ENCODE results near the gene SOD3. TPM values are rescaled to one million over a fixed set of nuclear protein-coding genes. Genes with fewer than 3 reads are reported as not detected.

The SOD3 gene, protein sequence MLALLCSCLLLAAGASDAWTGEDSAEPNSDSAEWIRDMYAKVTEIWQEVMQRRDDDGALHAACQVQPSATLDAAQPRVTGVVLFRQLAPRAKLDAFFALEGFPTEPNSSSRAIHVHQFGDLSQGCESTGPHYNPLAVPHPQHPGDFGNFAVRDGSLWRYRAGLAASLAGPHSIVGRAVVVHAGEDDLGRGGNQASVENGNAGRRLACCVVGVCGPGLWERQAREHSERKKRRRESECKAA
- total RNA-seq: 18.9 and 69.4 TPM in 2 replicates

DNA sequence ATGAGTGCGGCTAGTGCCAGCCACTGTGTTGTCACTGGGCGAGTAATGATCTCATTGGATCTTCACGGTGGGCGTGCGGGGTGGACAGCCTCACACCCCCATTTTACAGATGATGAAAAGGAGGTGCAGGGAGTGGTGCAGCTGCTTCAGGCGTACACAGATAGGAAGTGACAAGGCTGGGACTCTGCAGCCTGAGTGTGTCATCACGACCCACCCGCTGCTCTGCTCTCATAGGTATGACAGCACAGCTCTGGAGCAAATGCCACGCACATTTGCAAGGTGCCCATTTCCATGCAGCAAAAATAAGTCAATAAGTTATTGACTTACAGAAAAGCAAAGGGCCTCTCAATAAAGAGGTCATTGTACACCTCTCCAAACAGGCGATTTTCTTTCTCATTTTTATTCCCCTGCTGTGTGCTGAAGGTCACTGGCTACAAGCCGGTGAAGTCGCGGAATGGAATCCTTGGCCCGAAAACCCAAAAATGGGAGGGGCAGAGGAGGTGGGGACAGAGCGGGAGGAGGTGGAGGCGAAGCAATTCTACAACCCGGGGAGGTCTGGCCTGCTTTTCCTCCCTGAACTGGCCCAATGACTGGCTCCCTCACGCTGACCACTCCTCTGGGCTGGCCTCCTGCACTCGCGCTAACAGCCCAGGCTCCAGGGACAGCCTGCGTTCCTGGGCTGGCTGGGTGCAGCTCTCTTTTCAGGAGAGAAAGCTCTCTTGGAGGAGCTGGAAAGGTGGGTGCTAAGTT, at the start of gene SOD3:
Gene SOD3 (plus strand): TSS at position 658 of the 750 bp plus-strand sequence. CDS start 3,949 bp downstream, outside the sequence.

Small RNA genes within 50 kb of the gene (small RNA-seq; reads per million reads assigned to genes)
- not detected for gene AC006390.1 (ENCODE audit: low replicate concordance)

Other genes starting within 250 kb of the SOD3 start
- gene DHX15, start 211.0 kb upstream of the SOD3 start, total RNA-seq: 124 and 195 TPM in 2 replicates
- 7.3 and 15.1 TPM in 2 replicates for gene CCDC149, start 117.5 kb downstream of the SOD3 start, total RNA-seq
- not detected in 2 replicates for gene LGI2, start 235.4 kb downstream of the SOD3 start, total RNA-seq